ENCODE data around the gene GAA.

The GAA gene

DNA sequence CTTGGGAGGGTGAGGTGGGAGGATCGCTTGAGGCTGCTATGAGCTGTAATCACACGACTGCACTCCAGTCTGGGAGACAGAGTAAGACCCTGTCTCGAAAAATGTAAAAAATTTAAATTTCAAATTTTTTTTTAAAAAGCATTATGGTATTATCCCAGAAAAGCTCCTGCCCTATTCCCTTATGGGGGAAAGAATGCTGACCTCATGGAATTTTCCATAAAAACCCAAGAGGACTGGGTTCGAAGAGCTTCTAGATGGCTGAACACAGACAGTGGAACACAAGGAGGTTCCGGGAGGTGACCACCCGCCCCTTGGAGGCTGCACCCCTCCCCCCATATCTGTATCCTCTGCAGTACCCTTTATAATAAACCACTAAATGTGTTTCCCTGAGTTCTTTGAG lies 41.5 kb downstream of the GAA start:
- H3K36me3 Mint-ChIP-seq (ENCODE audit: low read depth): peaks cover 56% of the 10 kb centered on the region
- H3K4me1 Mint-ChIP-seq: peaks cover 26% of the 10 kb centered on the region
- H3K27ac Mint-ChIP-seq: no peak overlapping the region
- no peaks in the 10 kb centered on the region for H3K9me3 Mint-ChIP-seq
- H3K4me3 Mint-ChIP-seq: peak overlapping the region in 2 of 3 experiments; percentile 53 to 59
- TF ChIP-seq, protein P1, sequence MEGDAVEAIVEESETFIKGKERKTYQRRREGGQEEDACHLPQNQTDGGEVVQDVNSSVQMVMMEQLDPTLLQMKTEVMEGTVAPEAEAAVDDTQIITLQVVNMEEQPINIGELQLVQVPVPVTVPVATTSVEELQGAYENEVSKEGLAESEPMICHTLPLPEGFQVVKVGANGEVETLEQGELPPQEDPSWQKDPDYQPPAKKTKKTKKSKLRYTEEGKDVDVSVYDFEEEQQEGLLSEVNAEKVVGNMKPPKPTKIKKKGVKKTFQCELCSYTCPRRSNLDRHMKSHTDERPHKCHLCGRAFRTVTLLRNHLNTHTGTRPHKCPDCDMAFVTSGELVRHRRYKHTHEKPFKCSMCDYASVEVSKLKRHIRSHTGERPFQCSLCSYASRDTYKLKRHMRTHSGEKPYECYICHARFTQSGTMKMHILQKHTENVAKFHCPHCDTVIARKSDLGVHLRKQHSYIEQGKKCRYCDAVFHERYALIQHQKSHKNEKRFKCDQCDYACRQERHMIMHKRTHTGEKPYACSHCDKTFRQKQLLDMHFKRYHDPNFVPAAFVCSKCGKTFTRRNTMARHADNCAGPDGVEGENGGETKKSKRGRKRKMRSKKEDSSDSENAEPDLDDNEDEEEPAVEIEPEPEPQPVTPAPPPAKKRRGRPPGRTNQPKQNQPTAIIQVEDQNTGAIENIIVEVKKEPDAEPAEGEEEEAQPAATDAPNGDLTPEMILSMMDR (IDR thresholded peaks at IDR 0.05; ENCODE audit: unreplicated experiment in 3 of 3): no peak
- peaks cover 3% of the 10 kb centered on the region for H3K27me3 Mint-ChIP-seq (ENCODE audit: low read depth)

DNA sequence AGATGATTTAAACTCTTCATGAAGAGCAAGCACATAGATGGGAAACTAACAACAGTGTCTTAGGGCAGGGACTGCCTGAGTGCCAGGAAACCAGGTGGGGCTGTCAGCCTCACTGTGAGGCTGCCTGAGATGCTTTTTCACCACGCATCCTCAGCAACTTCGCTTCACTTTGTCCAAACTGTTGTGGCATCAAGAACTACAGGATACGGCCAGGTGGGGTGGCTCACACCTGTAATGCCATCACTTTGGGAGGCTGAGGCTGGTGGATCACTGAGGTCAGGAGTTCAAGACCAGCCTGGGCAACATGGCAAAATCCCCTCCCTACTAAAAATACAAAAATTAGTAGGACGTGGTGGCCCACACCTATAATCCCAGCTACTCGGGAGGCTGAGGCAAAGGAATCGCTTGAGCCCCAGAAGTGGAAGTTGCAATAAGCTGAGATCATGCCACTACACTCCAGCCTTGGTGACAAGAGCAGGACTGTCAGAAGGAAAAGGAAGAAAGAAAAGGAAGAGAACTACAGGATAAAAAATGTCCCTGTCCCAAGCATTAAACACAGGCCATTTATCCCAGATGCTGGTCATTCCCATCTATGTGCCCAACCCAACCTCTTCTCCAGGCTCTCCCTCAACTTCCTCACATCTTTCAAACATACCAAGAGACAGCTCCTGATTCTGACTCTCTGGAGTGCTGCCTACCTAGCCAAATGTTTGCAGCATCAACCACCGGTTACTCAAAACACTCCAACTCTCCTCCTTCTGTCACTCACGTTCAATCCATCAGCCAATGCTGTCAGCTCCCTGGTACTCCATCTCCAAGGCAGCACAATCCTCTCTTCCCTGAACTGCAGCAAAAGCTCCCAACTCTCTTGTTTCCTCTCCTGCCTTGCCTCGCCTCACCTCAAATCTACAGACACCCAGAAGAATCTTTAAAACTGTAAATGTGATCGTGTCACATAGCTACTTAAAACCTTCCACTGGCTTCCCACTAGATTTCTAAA lies 44.0 kb downstream of the GAA start:
- Mint-ChIP-seq H3K9me3 (no peaks in the 10 kb centered on the region), H3K4me1 (peaks cover 26% of the 10 kb centered on the region), H3K4me3 (peak overlapping the region; percentile 83 to 89 (median 88)), H3K27me3 (ENCODE audit: low read depth) (peaks cover 3% of the 10 kb centered on the region), H3K27ac (peak overlapping the region; percentile 2 to 53 (median 43)), H3K36me3 (ENCODE audit: low read depth) (peaks cover 32% of the 10 kb centered on the region)
- TF ChIP-seq, protein P1 (IDR thresholded peaks at IDR 0.05; ENCODE audit: unreplicated experiment in 3 of 3): no peak

DNA sequence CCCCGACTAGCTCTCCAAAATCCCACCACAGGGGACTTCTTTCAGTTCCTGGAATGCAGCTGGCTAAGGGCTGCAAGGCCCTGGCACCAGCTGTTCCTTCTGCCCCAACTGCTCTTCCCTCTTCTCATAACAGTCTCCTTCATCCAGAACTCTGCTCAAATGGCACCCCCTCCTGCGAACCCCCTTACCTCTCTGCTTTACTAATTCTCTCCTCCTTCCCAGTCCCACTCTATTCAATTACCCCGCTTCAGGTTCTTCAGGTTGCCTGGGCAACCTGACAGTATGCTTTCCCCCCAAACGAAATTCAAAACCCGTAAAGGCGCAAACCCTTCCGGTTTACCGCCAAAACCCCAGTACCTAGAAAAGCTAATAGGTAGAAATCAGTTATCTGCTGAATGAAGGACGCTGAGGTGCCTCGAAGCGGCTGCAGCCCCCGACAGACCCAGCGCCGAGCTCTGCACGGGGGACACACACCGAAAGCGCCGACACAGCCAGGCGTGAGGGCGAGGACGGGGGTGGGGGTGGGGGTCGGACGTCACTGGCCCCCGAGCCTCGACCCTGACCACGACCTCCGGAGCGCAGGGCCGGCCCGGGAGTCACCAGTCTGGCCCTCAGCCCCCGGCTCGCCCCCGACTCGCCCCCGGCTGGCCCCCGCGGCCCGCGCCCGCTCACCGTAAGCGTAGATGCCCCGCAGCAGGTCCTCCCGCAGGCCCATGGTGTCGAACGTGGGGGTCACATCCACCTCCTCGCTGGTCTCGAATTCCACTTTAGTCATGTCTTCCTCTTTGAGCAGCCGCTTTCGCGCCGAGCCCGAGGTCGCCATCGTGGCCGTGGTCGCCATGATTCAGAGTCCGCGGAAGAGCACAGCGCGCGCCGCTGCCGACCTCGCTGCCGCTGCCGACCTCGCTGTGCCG lies 45.0 kb downstream of the GAA start:
- Mint-ChIP-seq H3K4me1 (peaks cover 32% of the 10 kb centered on the region), H3K4me3 (peak overlapping the region; percentile 83 to 98 (median 97)), H3K9me3 (no peaks in the 10 kb centered on the region), H3K27ac (peak overlapping the region; percentile 97 to 98 (median 98)), H3K36me3 (ENCODE audit: low read depth) (peaks cover 24% of the 10 kb centered on the region), H3K27me3 (ENCODE audit: low read depth) (peaks cover 3% of the 10 kb centered on the region)
- TF ChIP-seq, protein P1 (IDR thresholded peaks at IDR 0.05; ENCODE audit: unreplicated experiment in 3 of 3): no peak

DNA sequence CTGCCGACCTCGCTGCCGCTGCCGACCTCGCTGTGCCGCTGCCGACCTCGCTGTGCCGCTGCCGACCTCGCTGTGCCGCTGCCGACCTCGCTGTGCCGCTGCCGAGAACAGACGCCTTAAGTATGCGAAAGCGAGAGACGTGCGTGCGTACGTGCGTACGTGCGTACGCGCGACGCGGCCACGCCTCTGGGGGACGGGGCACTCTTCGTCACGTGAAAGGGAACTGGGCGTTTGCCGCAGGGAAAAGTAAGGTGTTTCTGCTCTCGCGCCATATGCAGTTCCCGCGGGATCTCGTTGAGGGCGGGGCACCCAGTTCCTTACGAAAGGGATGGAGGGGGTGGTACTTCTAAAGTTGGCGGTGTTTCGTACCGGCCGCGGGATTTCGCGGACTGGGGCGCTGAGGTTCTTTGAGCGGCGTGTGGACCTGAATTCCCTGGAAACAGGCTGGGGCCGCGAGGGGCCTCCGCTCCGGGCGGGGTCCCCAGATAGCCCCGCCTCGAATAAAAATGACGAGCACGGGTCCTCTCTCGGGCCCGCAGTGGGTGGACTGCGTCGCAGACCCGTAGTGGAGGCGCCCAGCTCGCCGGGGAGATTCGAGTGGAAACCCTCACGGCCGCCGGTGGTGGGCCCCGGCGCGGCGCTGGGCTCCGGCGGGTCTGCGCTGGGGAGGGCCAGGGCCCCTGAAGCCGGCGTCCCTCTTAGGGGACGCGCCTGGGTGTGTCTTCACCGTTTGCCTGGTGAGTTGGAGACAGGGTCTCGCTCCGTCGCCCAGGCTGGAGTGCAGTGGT lies 45.8 kb downstream of the GAA start, which contains the start of gene EIF4A3:
Gene EIF4A3, minus strand, starts transcription at position 94 of the 788 bp plus-strand sequence. CDS start 167 bp downstream, outside the sequence.
- H3K27ac Mint-ChIP-seq: peak within 1 kb of the TSS; percentile 97 to 98 (median 98)
- peaks cover 32% of the 10 kb centered on the region for H3K4me1 Mint-ChIP-seq
- H3K27me3 Mint-ChIP-seq (ENCODE audit: low read depth): peaks cover 3% of the 10 kb centered on the region
- TF ChIP-seq, protein P1 (IDR thresholded peaks at IDR 0.05; ENCODE audit: unreplicated experiment in 3 of 3): no peak
- peak within 1 kb of the TSS; percentile 83 to 98 (median 97) for H3K4me3 Mint-ChIP-seq
- H3K9me3 Mint-ChIP-seq: no peaks in the 10 kb centered on the region
- H3K36me3 Mint-ChIP-seq (ENCODE audit: low read depth): peaks cover 16% of the 10 kb centered on the region

DNA sequence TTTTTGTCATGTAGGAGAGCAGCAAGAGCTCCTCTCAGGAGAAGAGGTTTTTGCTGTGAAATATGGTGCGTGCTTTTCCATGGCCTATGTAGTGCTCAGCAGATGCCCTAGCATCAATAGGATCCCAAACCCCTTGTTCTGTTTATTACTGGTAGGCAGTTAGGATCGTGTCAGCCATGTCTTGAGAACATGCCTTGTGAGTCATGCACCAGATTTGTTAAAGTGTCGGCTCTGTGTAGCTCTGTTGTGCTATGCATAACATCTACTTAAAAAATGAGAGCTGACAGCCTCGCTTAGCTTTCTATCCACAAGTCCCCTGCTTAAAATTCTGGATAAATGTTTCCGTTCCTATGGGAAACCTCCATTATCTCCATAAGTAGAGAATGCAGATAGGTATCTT lies 50.0 kb downstream of the GAA start:
- Mint-ChIP-seq H3K4me3 (peak overlapping the region; percentile 46 to 75 (median 68)), H3K27ac (peak overlapping the region in 1 of 3 experiments; percentile 20), H3K9me3 (peaks cover 6% of the 10 kb centered on the region), H3K4me1 (peaks cover 12% of the 10 kb centered on the region), H3K27me3 (ENCODE audit: low read depth) (peaks cover 3% of the 10 kb centered on the region), H3K36me3 (ENCODE audit: low read depth) (no peaks in the 10 kb centered on the region)
- TF ChIP-seq, protein P1 (IDR thresholded peaks at IDR 0.05; ENCODE audit: unreplicated experiment in 3 of 3): no peak
